Fibroblast of lung (primary cell): ENCODE data around the gene DCAF11.

ENCODE experiments used
- EZH2 ChIP-seq: IDR thresholded peaks from 2 replicates; pipeline ENCODE4 v1.5.1; 2012; ENCODE audit warnings: low read length, control low read depth, mild to moderate bottlenecking; ENCODE audit errors: missing control alignments
- TF ChIP-seq, protein P1 (sequence below), 2 donors: IDR thresholded peaks in 1 of 2; conservative IDR thresholded peaks in 1 of 2; 1 replicate in 1 of 2; 2 replicates in 1 of 2; pipeline ENCODE4 v1.5.1; 2011 to 2012; ENCODE audit warnings: low read length in 2 of 2, control low read depth in 1 of 2, inconsistent platforms in 1 of 2, low read depth in 1 of 2, mild to moderate bottlenecking in 1 of 2

DNA sequence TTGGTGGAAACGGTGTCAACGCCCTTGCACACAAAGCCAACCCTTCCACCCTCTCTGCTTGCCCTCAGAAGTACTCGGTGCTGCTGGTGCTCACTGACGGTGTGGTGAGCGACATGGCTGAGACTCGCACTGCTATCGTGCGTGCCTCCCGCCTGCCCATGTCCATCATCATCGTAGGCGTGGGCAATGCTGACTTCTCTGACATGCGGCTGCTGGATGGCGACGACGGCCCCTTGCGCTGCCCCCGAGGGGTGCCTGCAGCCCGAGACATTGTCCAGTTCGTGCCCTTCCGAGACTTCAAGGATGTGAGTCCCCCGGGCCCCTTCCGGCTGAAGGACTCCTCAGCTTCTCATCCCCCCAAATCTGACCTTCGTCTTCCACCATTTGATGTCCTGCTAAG lies 37.5 kb upstream of the DCAF11 start:
- TF ChIP-seq, protein P1, sequence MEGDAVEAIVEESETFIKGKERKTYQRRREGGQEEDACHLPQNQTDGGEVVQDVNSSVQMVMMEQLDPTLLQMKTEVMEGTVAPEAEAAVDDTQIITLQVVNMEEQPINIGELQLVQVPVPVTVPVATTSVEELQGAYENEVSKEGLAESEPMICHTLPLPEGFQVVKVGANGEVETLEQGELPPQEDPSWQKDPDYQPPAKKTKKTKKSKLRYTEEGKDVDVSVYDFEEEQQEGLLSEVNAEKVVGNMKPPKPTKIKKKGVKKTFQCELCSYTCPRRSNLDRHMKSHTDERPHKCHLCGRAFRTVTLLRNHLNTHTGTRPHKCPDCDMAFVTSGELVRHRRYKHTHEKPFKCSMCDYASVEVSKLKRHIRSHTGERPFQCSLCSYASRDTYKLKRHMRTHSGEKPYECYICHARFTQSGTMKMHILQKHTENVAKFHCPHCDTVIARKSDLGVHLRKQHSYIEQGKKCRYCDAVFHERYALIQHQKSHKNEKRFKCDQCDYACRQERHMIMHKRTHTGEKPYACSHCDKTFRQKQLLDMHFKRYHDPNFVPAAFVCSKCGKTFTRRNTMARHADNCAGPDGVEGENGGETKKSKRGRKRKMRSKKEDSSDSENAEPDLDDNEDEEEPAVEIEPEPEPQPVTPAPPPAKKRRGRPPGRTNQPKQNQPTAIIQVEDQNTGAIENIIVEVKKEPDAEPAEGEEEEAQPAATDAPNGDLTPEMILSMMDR (conservative IDR thresholded peaks at IDR 0.05 in 1 of 2, IDR thresholded peaks at IDR 0.05 in 1 of 2; ENCODE audit: low read depth in 1 of 2, low read length in 2 of 2) = no peak
- TF ChIP-seq EZH2 = no peak
